ENCODE results near the gene FAM171A2.
"Not testable (repeated sequence)": the region's sequence is repeated elsewhere in the genome, so short reads cannot be mapped to it uniquely, and the experiment has no call there.

FAM171A2 gene

DNA sequence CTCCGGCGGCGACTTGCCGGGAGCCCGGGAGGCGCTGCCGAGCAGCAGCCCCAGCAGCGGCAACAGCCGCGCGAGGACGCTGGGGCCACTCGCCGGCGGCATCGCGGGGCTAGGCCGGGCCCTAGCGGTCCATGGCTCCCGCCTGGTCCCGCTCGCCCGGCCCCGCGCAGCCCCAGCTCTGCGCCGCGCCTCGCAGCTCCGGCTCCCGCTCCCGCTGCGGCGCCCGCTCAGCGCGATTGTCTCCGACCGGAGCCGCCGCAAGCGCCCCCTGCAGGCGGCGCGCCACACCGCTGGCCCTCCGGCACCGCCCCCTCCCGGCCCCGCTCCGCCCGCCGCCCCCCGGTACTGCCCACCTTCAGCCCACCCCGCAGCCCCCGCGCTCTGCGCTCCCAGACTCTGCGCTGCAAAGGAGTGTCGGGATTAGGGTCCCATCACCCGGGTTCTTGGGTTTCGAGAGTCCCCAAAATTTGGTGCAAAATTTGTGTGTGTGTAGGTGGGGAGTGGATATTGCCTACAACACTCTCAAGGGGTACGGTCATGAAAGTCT lies at the start of gene FAM171A2:
FAM171A2 (minus strand) TSS at position 241 of the 547 bp plus-strand sequence; CDS start at position 102, 139 bp downstream.
- peak; percentile 93 for DNase-seq (ENCODE audit: low spot score)

- DNase-seq (ENCODE audit: low spot score): peak; percentile 11
Observed at GRCh38 chr17:44409309-44410028, 45.8 kb upstream of the FAM171A2 start.

GRCh38 chr17:44408786-44409185 lies 45.1 kb upstream of the FAM171A2 start:
- DNase-seq (ENCODE audit: low spot score): peak; percentile 31

GRCh38 chr17:44402564-44403172 lies 39.0 kb upstream of the FAM171A2 start:
- DNase-seq (ENCODE audit: low spot score): peak; percentile 13

DNA sequence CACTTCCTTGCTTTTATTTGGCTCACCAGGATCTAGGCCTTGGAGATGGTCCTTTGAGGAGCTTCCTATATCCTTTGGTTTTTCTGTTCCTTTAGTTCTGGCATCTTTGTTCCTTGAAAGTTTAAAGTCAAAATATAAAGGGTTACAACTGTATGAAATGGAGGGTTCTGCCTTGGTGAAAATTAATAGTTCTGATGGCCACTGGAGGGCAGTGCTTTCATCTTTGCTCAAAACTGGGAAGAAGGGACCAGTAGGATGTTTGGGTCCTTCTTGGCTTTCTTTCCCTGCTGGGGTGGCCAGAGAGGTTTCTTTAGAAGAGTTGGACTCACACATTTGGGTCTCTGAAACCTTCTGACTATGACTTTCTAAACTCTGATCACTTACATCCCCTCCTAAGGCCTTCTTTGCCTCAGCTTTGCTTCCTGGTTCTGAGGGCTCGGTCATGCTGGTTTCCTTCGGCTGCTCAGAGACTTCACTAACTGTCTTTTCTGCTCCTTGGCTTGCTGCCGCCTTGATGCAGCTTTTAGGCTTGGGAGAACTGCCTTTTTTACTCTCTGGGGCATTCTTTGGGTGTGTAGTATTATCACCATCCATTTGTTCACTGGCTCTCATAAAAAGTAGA lies 36.7 kb upstream of the FAM171A2 start:
- DNase-seq (ENCODE audit: low spot score): peak; percentile 43

DNA sequence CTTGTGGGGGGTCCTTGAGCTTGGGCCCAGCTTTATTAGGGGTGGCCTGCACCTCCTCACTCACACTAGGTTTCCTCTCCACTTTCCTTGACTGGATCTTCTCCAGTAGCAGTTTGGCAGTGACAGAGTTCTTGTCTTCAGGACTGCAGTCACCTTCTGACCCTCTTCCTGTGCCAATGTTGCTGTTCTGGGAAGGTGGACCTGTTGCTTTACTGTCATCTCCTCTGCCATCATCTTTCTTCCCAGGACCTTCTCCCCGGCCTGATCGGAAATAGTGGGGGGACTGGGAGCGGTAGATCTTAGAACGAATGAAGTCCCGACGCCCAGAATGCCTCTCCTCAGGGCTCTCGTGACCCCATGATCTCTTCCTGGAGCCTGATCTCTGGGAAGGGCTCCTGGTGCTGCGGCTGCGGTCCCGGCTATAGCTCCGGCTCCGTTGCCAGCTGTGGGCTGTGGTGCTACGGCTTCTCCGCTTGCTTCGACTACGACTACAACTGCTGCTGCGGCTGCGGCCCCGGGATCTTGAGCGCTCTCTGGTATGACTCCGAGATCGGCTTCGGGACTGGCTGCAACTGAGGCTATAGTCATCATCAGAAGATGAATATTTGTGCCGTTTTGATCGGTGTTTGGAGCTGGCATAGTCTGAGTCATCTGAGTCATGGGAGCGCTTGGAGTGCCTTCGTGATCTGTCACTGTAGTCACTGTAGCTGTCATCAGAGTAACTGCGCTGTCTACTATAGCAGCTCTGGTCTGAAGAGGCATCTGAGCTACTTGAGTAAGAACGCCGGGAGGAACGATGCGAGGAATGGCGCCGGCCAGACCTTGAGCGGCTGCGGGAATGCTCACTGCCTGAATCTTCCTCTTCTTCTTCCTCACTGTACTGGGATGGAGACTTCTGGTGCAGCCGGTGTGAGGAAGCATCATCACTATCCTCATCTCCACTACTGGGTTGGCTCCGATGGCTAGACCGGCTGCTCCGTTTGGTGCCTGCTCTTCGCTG lies 35.3 kb upstream of the FAM171A2 start:
- DNase-seq (ENCODE audit: low spot score): peak; percentile 35

DNA sequence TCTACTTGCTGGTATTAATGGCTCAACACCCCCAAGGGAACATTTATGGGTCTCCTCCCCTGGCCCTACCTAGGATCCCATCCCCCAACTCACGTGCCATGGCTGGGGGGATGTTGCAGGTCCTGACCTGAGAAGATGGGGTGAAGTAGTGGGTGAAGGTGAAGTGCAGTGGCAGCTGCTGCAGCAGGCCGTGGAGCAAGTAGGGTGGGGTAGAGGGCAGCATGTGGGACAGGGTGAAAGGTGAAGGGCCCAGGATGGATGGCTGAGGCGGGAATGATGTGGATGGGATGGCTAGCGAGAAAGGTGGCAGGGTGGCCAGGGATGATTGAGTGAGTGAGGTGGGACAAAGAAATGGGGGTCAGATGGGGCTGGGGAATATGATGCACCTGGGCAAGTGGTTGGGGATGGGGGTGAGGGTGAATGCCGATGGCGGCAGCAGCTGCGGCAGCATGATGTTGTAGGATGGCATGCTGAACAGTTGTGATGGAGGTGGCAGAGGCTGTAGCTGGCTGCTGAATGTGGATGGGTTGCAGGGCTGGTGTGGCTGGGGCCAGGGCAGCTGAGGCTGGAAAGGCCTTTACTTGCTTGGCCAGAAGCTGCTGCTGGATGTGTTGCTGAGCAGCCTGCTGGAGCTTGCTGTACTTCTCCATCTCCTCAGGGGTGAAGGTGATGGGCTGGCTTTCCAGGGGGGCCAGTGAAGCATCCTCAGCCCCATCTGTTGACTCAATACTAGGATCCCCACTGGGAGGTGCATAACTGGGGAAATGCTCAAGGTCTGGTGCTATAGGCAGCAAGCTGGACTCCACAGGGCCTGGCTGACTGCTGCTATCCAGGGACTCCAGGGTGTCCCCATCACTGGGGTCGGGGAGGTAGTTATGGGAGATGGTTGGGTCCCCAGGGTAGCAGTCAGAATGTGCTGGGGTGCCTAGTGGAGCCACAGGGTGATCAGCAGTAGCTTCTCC lies 34.1 kb upstream of the FAM171A2 start:
- no peak for DNase-seq (ENCODE audit: low spot score)

- no peak for DNase-seq (ENCODE audit: low spot score)
Observed at GRCh38 chr17:44396946-44397345, 33.3 kb upstream of the FAM171A2 start.

DNA sequence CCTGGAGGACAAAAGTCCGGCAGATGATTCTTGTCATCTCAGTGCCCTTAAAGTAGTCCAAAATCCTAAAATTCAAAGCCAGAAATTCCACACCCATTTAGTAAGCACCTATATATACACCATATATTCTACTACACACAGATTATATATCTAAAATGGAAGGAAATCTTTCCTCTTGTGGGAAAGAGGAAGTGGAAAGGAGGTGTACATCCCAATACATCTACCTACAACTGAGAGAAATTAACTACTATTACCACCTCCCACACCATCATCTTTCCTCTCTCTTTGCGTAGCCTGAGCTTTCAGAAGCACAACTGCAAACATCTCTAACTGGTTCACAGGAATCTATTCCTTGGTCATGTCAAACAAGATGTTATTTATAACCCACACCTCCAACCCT lies 31.2 kb upstream of the FAM171A2 start:
- no peak for DNase-seq (ENCODE audit: low spot score)

DNA sequence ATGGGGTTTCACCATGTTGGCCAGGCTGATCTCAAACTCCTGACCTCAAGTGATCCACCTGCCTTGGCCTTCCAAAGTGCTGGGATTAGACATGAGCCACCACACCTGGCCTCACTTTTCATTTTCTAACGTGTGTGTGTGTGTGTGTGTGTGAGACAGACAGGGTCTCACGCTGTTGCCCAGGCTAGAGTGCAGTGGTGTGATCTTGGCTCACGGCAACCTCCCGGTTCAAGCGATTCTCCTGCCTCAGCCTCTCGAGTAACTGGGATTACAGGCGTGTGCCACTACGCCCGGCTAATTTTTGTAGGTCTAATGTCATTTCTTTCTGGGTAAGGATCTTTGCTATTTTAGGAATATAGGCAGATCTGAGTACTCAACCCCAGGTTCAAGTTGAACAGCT lies 30.5 kb upstream of the FAM171A2 start:
- not testable (repeated sequence) for DNase-seq (ENCODE audit: low spot score)

DNA sequence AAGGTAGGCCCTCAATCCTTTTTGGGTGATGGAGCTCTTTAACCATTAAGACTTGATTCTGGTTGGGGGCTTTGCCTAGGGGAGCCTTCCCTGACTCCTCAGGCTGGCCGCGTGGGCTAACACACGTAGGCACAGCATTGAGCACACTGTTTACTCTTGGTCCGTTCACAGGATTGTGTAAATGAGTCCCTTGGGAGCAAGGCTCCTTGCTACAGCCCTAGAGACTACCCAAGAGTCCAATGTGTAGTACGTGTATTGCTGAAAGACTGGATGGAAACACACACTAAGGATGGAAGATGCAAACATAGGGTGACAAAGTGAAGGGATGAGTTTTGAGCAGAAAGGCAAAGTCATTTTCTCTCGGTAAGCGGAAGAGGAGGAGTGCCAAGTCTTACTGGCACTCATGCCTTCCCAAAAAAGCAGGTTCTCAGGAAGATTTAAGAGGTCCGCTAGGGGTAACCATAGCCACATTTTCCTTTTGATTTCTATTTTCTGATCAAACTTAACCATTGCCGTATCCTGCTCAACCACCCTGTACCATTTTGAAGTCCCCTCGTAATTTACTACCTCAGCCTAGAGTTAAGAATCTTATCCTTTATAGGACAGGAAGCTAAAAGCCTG lies 26.7 kb upstream of the FAM171A2 start:
- DNase-seq (ENCODE audit: low spot score): no peak

GRCh38 chr17:44389723-44390202 lies 26.1 kb upstream of the FAM171A2 start:
- DNase-seq (ENCODE audit: low spot score): no peak

DNA sequence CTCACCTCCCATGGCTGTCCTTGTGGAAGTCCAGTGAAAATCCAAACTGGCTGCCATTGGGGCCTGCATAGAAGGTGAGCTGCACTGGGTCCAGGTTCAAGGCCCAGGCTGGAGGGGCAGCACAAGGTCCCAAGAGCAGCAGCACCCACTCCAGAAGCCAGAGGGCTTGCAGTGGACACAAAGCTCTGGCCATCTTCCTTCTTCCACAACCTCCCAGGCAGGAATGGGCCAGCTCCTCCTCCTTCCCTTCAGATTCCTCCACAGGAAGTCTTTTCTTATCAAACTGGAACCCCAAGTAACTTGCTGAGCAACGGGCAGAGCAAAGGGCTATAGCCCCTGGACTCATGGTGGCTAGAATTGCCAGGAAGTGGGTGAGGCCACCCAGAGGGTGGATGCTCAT lies 25.6 kb upstream of the FAM171A2 start, which contains the start of gene ITGA2B:
ITGA2B (minus strand) TSS at position 369 of the 400 bp plus-strand sequence; CDS start at position 193, 176 bp downstream.
- DNase-seq (ENCODE audit: low spot score): no peak

- no peak for DNase-seq (ENCODE audit: low spot score)
Observed at GRCh38 chr17:44387804-44388203, 24.2 kb upstream of the FAM171A2 start.

DNA sequence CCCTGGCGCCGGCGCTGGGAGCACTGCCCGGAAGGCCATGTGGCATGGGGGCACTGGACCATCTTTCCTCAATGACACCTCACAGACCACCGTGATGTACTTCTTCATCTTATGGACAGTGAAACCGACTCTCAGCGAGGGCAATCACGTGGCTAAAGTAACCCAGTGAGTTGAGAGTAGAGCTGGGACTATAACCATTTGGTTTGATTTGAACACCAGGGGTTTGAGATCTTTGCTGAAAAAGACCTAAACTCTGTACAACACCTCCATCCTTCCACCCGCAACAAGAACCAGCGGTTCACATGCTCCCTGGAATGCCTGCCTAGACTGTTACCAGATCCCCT lies 22.5 kb upstream of the FAM171A2 start:
- no peak for DNase-seq (ENCODE audit: low spot score)

- peak; percentile 98 for DNase-seq (ENCODE audit: low spot score)
Observed at GRCh38 chr17:44385287-44386181, 21.9 kb upstream of the FAM171A2 start.

GRCh38 chr17:44384823-44385286 lies 21.2 kb upstream of the FAM171A2 start:
- peak; percentile 84 for DNase-seq (ENCODE audit: low spot score)

GRCh38 chr17:44384281-44384822 lies 20.7 kb upstream of the FAM171A2 start:
- DNase-seq (ENCODE audit: low spot score): no peak

Measured in ecto neural progenitor cell (in vitro differentiated cells).